VCaP (cell line): ENCODE data around the gene RUVBL1.

Source experiments
- H3K27ac ChIP-seq: fragments of 450-650 bp; 2 replicates; pipeline ENCODE4 v1.5.1; 2017
- TF ChIP-seq, protein P1 (sequence below): fragments of 450-650 bp; conservative IDR thresholded peaks from 2 replicates; pipeline ENCODE4 v1.5.1; 2017; ENCODE audit warnings: mild to moderate bottlenecking, moderate library complexity

Gene RUVBL1

DNA sequence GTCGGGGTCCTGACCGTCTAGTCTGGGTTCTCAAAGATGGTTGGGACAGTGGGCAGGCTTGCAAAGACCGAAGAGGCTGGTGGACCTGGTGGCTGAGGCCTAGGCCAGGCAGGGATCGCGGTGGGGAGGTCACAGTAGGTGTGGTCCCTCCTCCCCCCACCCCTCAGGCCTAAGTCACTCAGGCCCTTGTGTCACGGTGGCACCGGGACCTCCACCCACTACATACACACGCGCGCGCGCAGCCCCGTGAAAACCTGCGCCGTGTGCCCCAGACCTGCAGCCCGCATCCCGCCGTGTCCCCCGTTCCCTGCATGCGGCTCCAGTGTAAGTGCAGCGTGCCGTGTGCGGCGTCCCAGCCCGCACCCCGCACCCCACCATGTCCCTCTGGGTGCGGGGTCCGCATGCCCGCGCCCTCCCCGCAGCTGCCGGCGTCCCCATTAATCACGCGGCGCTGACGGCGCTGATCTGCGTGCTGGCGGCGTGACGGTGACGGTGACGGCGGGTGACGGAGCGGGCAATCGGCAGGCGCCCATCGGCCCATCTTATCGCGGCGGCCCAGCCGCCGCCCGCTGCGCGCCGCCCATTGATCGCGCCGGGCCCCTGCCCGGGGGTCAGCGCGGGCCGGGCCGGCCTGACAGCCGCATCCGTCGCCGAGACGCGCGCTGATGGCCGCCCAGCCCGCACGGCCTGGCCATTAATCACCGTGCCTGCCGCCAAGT is 47.0 kb downstream of the RUVBL1 start:
- H3K27ac ChIP-seq = peak overlapping the region; percentile 60; the same call in 1 of the 2 replicates
- TF ChIP-seq, protein P1, sequence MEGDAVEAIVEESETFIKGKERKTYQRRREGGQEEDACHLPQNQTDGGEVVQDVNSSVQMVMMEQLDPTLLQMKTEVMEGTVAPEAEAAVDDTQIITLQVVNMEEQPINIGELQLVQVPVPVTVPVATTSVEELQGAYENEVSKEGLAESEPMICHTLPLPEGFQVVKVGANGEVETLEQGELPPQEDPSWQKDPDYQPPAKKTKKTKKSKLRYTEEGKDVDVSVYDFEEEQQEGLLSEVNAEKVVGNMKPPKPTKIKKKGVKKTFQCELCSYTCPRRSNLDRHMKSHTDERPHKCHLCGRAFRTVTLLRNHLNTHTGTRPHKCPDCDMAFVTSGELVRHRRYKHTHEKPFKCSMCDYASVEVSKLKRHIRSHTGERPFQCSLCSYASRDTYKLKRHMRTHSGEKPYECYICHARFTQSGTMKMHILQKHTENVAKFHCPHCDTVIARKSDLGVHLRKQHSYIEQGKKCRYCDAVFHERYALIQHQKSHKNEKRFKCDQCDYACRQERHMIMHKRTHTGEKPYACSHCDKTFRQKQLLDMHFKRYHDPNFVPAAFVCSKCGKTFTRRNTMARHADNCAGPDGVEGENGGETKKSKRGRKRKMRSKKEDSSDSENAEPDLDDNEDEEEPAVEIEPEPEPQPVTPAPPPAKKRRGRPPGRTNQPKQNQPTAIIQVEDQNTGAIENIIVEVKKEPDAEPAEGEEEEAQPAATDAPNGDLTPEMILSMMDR = no peak

DNA sequence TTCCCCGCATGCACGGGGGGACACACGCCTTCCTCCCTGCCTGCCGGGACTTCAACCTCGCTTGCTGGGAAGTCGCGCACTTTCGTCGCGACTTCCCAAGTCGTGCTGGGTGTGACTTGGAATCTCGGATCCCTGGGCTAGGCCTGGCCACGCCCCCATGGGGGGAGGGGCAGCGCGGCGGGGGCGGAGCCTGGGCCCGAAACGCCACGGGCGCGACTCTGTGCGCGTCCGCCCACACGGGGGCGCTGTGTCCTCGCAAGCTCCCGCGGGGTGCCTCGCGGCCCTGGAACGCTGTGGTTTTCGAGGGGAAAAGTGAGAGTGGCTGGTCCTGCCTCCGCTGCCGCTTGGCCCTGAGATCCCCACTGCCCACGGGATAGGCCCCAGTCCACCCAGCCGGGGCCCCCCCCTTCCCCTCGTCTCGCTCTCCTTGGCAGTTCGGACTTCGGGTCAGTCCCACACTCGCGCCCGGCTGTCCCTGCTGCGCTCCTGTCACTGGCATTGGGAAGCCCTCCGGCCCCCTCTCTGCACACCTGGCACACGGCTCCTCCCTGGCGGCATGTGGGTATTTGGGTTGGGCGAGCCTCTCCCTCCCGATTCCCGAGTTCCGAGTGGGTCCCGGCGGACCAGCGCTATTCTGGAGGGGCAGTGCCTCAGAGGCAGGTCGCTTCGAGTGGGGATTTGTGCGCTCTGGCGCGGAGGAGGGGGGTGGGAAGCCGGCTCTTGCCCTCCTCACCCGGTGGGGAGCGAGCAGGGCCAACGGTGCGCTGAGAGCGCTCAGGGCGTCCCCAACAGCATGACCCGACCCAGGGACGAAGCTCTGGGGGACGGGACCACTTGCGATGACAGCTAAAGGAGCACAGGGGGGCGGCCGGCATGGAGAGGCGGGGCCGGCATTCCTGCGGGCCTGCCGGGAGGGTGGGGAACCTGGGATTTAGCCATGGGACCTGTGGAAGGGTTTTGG is 47.8 kb downstream of the RUVBL1 start:
- TF ChIP-seq, protein P1 = peak; percentile 91
- H3K27ac ChIP-seq = peak overlapping the region; percentile 60

- peak overlapping the region; percentile 60 for H3K27ac ChIP-seq
- TF ChIP-seq, protein P1 = no peak
Measured at GRCh38 chr3:128074851-128075521, 48.6 kb downstream of the RUVBL1 start.

GRCh38 chr3:128073807-128074206 is 49.8 kb downstream of the RUVBL1 start:
- peak overlapping the region; percentile 60; the same call in 1 of the 2 replicates for H3K27ac ChIP-seq
- TF ChIP-seq, protein P1 = no peak

DNA sequence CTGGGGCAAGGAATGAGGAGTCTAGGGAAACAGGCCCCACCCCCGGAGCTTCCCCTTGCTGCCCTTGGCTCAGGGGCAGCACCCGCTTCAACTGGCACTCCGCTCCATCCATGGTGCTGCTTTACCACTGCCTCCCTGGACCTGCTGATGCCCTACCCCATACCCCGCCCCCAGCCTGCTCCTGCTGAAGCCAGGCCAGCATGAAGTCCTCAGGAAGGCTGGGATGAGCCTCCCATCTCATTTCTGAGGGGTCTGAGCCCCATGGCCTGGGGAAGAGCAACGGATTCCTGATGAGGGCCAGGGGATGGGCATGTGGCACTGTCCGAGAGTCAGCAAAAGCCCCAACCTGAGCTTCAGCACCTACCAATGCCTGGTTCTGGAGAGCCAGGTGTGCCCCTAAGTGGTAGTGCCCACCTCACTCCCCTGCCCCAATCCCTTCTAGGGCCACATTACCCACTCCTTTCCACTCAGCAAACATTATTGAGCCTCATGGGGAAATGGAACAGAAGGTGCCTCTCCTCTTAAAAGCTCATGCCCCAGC is 50.4 kb downstream of the RUVBL1 start:
- H3K27ac ChIP-seq = peak overlapping the region; percentile 60
- TF ChIP-seq, protein P1 = no peak

GRCh38 chr3:128072454-128073184 is 51.0 kb downstream of the RUVBL1 start:
- H3K27ac ChIP-seq = peak overlapping the region; percentile 60; the same call in 1 of the 2 replicates
- TF ChIP-seq, protein P1 = no peak
